Measurements from ENCODE around the gene TENM4. TPM values are rescaled to one million over a fixed set of nuclear protein-coding genes. Genes with fewer than 3 reads are reported as not detected.

TENM4 gene
- total RNA-seq, 4 donors from 2014 or later = 0.88 to 61.5 (median 4.0) TPM

DNA sequence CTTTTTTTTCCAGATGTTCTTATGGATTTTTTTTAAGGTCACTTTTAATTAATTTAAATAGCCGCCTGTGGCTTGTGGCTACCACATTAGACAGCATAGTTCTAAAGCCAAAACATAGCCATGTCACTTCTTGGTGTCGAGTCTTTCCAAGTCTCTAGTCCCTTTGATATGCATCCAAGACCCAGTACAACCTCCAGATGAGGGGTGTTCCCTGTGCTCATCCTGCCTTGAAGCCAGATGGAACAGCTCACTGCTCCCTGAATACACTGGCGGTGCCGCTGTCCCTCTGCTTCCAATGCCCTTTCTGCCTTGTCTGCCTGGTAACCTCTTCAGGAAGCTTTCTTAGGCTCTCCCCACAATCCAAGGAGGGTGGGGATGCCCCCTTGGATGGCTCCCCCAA is 338.0 kb downstream of the TENM4 start:
- peaks cover 0 to 4% of the 10 kb centered on the region in 2 donors for H3K4me1 ChIP-seq
- no peaks in the 10 kb centered on the region for H3K27me3 ChIP-seq

DNA sequence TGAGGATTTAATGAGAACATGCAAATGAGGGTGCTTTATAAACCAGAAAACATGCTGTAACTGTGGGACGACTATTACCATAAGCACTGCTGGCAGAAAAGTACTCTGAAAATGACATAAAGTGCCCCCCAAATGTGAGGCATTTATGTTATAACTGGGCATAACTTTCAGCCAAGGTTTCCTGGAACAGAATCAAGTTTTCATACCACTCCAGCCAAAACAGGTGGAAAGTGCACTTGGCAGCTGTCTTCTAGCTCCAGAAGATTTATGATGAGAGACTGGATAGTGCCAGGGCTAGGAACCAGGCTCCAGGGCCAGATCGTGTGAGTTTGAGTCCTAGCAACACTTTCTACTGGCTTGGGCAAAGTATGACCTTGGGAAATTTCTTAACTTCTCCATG is 339.2 kb downstream of the TENM4 start:
- peaks cover 0 to 4% of the 10 kb centered on the region in 2 donors for H3K4me1 ChIP-seq
- H3K27me3 ChIP-seq = no peaks in the 10 kb centered on the region
- intact Hi-C loops (cut with DNase I; ENCODE audit: low total_unique reads) = no loop called here
- TF ChIP-seq POLR2A (IDR thresholded peaks at IDR 0.05) = no peak
- TF ChIP-seq, protein P1, sequence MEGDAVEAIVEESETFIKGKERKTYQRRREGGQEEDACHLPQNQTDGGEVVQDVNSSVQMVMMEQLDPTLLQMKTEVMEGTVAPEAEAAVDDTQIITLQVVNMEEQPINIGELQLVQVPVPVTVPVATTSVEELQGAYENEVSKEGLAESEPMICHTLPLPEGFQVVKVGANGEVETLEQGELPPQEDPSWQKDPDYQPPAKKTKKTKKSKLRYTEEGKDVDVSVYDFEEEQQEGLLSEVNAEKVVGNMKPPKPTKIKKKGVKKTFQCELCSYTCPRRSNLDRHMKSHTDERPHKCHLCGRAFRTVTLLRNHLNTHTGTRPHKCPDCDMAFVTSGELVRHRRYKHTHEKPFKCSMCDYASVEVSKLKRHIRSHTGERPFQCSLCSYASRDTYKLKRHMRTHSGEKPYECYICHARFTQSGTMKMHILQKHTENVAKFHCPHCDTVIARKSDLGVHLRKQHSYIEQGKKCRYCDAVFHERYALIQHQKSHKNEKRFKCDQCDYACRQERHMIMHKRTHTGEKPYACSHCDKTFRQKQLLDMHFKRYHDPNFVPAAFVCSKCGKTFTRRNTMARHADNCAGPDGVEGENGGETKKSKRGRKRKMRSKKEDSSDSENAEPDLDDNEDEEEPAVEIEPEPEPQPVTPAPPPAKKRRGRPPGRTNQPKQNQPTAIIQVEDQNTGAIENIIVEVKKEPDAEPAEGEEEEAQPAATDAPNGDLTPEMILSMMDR (IDR thresholded peaks at IDR 0.05) = no peak
- DNase-seq = no peak
- no peak overlapping the region for H3K27ac ChIP-seq
- H3K9me3 ChIP-seq = no peaks in the 10 kb centered on the region
- no peak overlapping the region for H3K4me3 ChIP-seq
- no peaks in the 10 kb centered on the region for H3K36me3 ChIP-seq

More for the DNA sequence above, 338.0 kb downstream of the TENM4 start:
- no peaks in the 10 kb centered on the region for H3K36me3 ChIP-seq
- H3K4me3 ChIP-seq = no peak overlapping the region
- TF ChIP-seq, protein P1 (IDR thresholded peaks at IDR 0.05) = no peak
- no peak for TF ChIP-seq POLR2A (IDR thresholded peaks at IDR 0.05)
- no peak overlapping the region for H3K27ac ChIP-seq
- no peak for DNase-seq
- intact Hi-C loops (cut with DNase I; ENCODE audit: low total_unique reads) = no loop called here
- H3K9me3 ChIP-seq = no peaks in the 10 kb centered on the region

DNA sequence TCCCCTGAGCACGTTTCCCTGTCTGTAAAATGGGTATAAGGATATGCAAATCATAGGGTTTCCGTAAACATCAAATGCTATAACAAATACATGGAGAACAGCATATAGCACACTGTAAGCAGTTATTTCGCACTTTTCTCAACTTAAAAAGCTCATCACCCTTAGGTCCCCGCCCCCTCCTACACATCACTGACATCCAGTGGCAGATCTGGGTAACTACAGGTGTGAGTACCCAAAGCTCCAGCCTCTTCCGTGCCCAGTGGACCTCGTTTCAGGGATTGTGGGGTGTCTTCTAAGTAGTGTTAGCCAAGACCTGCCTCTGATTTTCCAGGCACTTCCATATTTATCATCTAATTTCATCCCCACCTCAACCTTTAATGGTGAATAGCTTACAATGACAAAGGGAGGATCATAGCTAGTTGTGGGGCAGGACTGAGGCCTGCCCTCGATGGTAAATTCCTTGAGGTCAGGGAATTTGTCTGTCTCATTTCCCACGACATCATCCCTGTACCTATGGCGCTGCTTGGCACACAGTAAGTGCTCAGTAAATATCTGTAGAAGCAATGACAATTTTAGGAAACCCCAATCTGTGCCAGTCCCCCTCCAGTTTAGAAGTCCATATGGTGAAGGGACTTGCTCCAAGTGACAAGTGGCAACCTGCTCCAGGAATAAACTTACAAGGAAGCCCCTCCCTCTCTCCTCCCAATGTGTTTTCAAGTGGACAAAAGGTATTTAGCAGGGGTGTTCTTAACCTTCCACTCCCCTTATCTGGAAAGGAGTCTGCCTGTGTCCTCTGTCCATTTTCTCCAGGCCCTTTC is 340.5 kb downstream of the TENM4 start:
- Histone ChIP-seq H3K4me3 (no peak overlapping the region), H3K27ac (no peak overlapping the region), H3K9me3 (no peaks in the 10 kb centered on the region), H3K4me1 (peaks cover 0 to 4% of the 10 kb centered on the region in 2 donors), H3K36me3 (no peaks in the 10 kb centered on the region), H3K27me3 (no peaks in the 10 kb centered on the region)
- no peak for DNase-seq
- intact Hi-C loops (cut with DNase I; ENCODE audit: low total_unique reads) = no loop called here
- TF ChIP-seq, protein P1 (IDR thresholded peaks at IDR 0.05) = peak; percentile 53 to 67 (median 57)
- no peak for TF ChIP-seq POLR2A (IDR thresholded peaks at IDR 0.05)

DNA sequence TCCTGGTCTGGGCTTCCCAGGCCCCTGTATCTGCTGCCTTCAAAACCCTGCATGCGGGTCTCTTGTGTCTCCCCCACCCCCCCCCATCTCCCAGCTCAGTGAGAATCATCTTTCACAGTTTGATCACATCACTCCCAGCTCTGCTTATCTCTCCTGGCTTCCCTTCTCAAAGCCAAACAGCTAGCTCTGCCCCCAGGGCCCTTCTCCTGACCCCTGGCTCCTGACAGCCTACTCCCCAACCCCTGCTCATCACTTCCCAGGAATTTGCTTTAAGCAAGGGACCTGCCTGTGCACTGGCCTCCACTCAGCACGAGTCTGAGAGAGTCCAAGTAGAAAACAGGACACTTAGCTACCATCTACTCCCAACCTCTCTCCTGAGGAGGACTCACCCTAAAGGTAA is 342.7 kb downstream of the TENM4 start:
- H3K36me3 ChIP-seq = no peaks in the 10 kb centered on the region
- TF ChIP-seq, protein P1 (IDR thresholded peaks at IDR 0.05) = no peak
- TF ChIP-seq POLR2A (IDR thresholded peaks at IDR 0.05) = no peak
- H3K4me3 ChIP-seq = no peak overlapping the region
- intact Hi-C loops (cut with DNase I; ENCODE audit: low total_unique reads) = no loop called here
- H3K27me3 ChIP-seq = no peaks in the 10 kb centered on the region
- H3K27ac ChIP-seq = no peak overlapping the region
- no peaks in the 10 kb centered on the region for H3K9me3 ChIP-seq
- DNase-seq = no peak
- peaks cover 0 to 4% of the 10 kb centered on the region in 2 donors for H3K4me1 ChIP-seq

DNA sequence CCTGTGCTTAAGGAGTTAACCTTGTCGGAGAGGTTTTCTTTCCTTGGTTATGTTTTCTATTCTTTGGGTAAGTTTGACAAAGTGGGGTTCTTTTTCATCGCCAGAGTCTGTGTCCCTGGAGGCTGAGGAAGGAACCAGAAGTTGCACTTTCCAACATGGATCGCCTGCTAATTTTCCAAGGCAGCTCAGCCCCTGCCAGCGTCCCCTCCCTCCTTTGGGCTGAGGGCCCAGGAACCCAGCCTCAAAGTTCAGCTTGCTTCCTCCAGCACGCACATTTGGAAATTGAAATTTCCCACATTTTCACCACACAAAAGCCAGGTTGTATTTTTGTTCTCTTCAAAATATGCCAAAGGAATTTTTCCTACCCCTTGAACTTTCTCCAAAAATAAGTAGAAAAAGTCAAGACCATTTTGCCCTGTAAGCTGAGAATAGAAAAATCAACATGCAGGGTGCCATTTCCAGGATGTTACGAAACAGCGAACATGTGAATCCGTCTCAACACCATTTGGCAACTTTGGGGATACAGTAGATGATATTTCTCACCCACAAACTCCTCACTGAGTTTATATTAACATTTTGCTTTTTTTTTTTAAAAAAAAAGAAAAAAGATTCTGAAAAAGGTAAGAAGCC is 343.5 kb downstream of the TENM4 start:
- H3K4me1 ChIP-seq = peaks cover 0 to 4% of the 10 kb centered on the region in 2 donors
- no peaks in the 10 kb centered on the region for H3K27me3 ChIP-seq
- intact Hi-C loops (cut with DNase I; ENCODE audit: low total_unique reads) = no loop called here
- H3K27ac ChIP-seq = peak overlapping the region in 1 of 2 donors; percentile 16
- H3K9me3 ChIP-seq = no peaks in the 10 kb centered on the region
- no peak for DNase-seq
- TF ChIP-seq POLR2A (IDR thresholded peaks at IDR 0.05) = no peak
- TF ChIP-seq, protein P1 (IDR thresholded peaks at IDR 0.05) = no peak
- no peaks in the 10 kb centered on the region for H3K36me3 ChIP-seq
- no peak overlapping the region for H3K4me3 ChIP-seq

Data from uterus (tissue), 4 donors.